ENCODE data around the gene APBB2. TPM values are rescaled to one million over a fixed set of nuclear protein-coding genes. Genes with fewer than 3 reads are reported as not detected.
"Not testable (repeated sequence)": the region's sequence is repeated elsewhere in the genome, so short reads cannot be mapped to it uniquely, and the experiment has no call there.

APBB2 gene
- total RNA-seq, 2 donors from 2014 or later, result 0.60 to 0.65 TPM

DNA sequence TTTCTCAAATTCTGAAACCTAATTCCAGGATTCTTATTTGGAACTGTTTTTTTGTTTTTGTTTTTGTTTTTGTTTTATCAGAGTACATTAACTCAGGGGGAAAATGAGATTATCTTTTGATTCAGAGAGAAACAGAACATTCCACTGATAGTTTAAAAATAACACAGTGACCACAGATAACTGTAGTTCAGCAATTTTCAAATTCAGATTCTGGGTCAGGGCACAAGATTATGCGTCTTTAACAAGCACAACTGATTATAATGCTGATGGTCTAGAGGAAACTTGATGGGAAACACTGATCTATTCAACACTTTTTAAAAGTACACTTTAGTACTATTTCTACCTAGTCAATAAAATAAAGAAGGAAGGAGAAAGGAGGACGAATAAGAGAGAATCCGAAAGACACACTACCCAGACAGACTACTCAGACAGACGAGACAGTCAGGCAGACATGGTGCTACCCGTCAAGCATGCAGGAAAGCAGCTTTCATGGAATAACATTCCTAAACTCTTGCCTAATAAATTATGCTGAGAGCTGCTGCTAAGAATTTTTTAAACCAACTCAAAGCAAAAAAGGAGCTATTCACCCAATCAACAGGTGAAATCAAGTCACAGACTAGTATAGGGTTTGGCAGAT, 59.0 kb downstream of the APBB2 start:
- Mint-ChIP-seq H3K27ac (no peak overlapping the region), H3K27me3 (peaks cover 57% of the 10 kb centered on the region), H3K36me3 (ENCODE audit: low read depth) (no peaks in the 10 kb centered on the region), H3K4me1 (no peaks in the 10 kb centered on the region), H3K4me3 (no peak overlapping the region)
- ATAC-seq (no peak), DNase-seq (no peak)
- H3K9me3 ChIP-seq (ENCODE audit: control insufficient read depth, low read length, poor library complexity, severe bottlenecking), result no peaks in the 10 kb centered on the region

DNA sequence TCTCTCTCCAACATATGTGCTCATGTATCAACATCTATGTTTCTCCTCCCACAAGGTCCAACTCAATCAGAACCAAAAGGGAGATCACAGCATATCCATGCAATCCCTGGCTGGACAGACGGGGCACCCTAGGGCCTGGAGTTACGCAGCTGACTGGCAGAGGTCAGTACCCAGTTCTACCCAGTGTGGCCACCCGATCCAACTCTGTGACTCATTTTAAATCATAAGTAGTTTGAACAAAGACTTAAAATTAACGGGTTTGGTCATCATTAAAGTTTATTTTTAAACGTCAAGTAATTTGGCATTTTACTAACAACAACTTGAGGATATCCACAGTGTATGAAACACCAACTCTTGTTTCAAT, 59.5 kb downstream of the APBB2 start:
- ATAC-seq (no peak), DNase-seq (no peak)
- H3K9me3 ChIP-seq (ENCODE audit: control insufficient read depth, low read length, poor library complexity, severe bottlenecking), result no peaks in the 10 kb centered on the region
- Mint-ChIP-seq H3K36me3 (ENCODE audit: low read depth) (no peaks in the 10 kb centered on the region), H3K4me1 (no peaks in the 10 kb centered on the region), H3K4me3 (no peak overlapping the region), H3K27me3 (peaks cover 53% of the 10 kb centered on the region), H3K27ac (no peak overlapping the region)

DNA sequence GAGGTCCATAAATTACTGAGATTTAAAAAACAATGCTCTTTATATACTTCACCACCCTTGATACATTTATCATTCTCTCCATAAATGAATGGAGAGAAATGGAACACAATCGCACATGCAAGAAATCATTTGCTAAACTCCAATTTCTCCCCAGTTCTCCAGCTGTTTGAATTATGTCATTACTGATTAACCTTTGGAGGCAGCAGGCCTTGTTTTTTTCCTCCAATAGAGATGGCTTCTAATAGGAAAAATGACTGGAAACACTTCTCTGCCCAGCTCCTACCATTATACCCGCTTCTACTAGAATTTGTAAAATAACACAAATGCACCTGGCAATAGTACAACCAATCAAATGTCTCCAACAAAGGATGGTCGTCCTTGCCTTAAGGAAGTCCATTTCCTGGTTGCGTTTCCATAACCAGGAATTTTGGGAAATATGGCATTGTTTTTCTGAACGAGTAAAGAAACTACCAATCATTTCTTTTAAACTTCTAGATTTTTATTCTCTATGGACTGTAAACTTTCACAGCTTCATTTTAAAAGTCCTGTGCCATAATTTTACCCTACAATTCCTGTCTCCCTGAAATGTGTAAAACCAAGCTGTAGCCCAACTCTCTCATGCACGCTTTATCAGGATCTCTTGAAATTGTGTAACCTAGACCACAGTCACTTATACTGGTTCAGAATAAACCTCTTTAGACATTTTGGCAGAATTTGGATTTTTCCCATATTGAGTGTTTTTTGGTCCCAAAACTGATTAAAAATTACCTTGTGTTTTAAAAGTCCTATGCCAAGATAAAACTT, 60.1 kb downstream of the APBB2 start:
- no peak for DNase-seq
- Mint-ChIP-seq H3K4me3 (no peak overlapping the region), H3K27ac (no peak overlapping the region), H3K4me1 (no peaks in the 10 kb centered on the region), H3K36me3 (ENCODE audit: low read depth) (no peaks in the 10 kb centered on the region), H3K27me3 (peaks cover 47% of the 10 kb centered on the region)
- ATAC-seq, result no peak
- H3K9me3 ChIP-seq (ENCODE audit: control insufficient read depth, low read length, poor library complexity, severe bottlenecking), result no peaks in the 10 kb centered on the region

DNA sequence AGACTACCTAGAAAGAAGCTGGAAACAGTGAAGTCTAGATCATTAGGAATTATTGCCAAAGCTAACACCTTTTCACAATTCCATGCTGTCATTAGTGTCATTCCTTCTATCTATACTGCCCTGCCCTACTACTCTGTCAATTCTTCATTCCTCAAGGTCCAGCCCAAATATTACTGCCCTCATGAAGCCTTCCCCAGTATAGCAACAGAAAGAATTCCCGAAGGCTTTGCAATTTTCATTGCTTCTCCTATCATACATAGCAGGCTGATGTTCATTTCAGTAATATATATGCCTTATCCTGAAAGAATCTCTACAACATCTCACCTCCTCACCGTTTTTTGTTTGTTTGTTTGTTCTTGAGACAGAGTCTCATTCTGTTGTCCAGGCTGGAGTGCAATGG, 63.9 kb downstream of the APBB2 start:
- Mint-ChIP-seq H3K4me3 (no peak overlapping the region), H3K36me3 (ENCODE audit: low read depth) (no peaks in the 10 kb centered on the region), H3K4me1 (no peaks in the 10 kb centered on the region), H3K27ac (no peak overlapping the region), H3K27me3 (peaks cover 30% of the 10 kb centered on the region)
- DNase-seq (no peak), ATAC-seq (no peak)
- no peaks in the 10 kb centered on the region for H3K9me3 ChIP-seq (ENCODE audit: control insufficient read depth, low read length, poor library complexity, severe bottlenecking)

DNA sequence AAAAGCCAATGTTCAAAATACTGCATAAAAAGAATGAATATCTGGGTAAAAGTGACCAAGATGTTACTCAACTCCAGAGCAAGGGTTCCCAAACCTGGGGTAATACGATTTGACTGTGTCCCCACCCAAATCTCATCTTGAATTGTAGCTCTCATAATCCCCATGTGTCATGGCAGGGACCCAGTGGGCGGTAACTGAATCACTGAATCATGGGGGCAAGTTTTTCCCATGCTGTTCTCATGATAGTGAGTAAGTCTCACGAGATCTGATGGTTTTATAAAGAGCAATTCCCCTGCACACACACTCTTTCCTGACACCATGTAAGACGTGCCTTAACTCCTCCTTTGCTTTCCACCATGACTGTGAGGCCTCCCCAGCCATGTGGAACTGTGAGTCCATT, 64.8 kb downstream of the APBB2 start:
- not testable (repeated sequence) for H3K4me1 Mint-ChIP-seq; DNase-seq; H3K27ac Mint-ChIP-seq; H3K9me3 ChIP-seq (ENCODE audit: control insufficient read depth, low read length, poor library complexity, severe bottlenecking); H3K4me3 Mint-ChIP-seq; H3K36me3 Mint-ChIP-seq (ENCODE audit: low read depth); ATAC-seq
- H3K27me3 Mint-ChIP-seq, result peaks cover 21% of the 10 kb centered on the region

DNA sequence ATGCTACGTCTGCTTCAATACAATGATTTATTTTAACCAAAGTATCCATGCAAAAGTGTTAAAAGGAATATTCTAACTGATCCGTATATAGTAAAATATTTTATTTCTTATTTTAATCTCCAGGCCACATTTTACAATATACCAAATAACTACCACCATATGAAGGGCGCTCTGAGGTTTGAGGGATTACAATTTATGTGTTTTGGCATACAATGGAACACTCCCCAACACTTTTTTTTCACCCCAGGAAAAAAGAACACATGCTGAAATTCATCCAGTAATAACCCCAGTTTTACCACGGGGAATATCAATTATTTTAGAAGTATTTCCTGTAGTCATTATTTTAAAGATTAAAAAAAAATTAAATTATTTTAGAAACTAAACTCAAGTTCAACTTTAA, 65.4 kb downstream of the APBB2 start:
- no peaks in the 10 kb centered on the region for H3K9me3 ChIP-seq (ENCODE audit: control insufficient read depth, low read length, poor library complexity, severe bottlenecking)
- Mint-ChIP-seq H3K27ac (no peak overlapping the region), H3K4me3 (no peak overlapping the region), H3K36me3 (ENCODE audit: low read depth) (no peaks in the 10 kb centered on the region), H3K4me1 (no peaks in the 10 kb centered on the region), H3K27me3 (peaks cover 19% of the 10 kb centered on the region)
- DNase-seq, result no peak
- no peak for ATAC-seq

DNA sequence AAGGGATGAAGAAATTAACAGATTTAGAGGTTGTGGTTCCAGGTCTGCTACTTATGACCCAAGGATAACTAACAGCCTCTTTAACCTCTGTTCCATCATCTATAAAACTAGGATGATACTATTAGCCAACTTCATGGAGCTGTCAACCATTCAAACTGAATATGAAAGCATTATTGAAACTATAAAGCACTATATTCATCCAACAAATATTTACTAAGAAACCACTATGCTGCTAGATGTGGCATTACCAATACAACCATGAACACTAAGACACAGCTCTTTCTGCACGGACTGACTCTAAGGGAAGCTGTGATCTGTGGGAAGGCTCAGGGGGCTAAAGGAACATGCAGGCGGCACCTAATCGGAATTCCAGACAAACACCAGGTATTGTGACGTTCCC, 66.0 kb downstream of the APBB2 start:
- no peaks in the 10 kb centered on the region for H3K9me3 ChIP-seq (ENCODE audit: control insufficient read depth, low read length, poor library complexity, severe bottlenecking)
- Mint-ChIP-seq H3K36me3 (ENCODE audit: low read depth) (no peaks in the 10 kb centered on the region), H3K27me3 (peaks cover 12% of the 10 kb centered on the region), H3K4me3 (no peak overlapping the region), H3K27ac (no peak overlapping the region), H3K4me1 (no peaks in the 10 kb centered on the region)
- DNase-seq (no peak), ATAC-seq (no peak)

DNA sequence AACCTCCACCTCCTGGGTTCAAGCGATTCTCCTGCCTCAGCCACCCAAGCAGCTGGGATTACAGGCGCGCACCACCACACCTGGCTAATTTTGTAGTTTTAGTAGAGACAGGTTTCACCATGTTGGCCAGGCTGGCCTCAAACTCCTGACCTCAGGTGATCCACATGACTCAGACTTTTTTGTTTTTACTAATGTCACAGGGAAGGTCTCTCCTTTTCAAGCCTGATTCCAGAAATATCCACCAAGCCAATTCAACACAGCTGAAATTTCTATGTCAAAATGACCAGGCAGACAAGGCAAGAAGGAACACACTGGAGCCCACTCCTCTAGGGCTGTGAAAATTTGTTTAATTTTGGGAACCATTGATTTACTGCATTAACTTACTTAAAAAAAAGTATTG, 66.8 kb downstream of the APBB2 start:
- H3K36me3 Mint-ChIP-seq (ENCODE audit: low read depth); H3K4me3 Mint-ChIP-seq; ATAC-seq; DNase-seq; H3K4me1 Mint-ChIP-seq; H3K27me3 Mint-ChIP-seq; H3K9me3 ChIP-seq (ENCODE audit: control insufficient read depth, low read length, poor library complexity, severe bottlenecking); H3K27ac Mint-ChIP-seq: not testable (repeated sequence)

DNA sequence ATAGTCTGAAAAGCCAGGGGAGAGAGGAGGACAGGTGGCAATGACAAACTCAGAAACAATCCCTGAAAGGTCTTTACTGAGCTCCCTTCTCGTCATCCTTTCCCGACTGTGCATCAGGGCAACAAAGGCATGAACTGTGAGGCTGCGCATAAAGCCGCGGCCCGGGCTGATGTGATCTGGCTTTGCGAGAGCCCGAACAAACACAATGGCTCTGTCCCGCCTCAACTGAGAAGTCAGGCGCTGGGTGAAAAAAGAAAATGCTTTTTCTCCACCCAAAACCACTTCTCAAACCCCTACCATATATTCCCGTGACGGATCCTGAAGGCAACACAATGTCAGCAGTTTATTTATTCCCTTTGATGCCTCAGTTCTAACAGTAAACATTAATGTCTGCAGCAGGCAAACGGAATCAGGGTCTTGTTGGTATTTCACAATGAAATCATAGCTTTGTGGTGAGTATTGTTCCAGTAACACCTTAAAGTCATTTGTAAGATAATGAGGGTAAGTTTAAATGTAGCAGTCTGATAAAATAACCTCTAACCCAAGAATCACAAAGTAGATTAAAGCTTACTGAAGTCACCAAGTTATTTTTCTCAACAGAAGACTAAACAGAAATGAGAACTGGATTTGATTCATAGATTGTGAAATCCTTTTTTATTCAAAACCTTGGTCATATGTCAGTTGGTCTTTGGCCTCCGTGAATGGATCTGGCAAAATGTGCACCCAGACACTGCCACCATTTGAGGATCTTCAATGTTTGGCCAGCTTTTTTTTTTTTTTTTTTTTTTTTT, 67.4 kb downstream of the APBB2 start:
- no peaks in the 10 kb centered on the region for H3K4me1 Mint-ChIP-seq
- ATAC-seq (no peak), DNase-seq (no peak)
- no peak overlapping the region for H3K4me3 Mint-ChIP-seq
- no peaks in the 10 kb centered on the region for H3K36me3 Mint-ChIP-seq (ENCODE audit: low read depth)
- H3K9me3 ChIP-seq (ENCODE audit: control insufficient read depth, low read length, poor library complexity, severe bottlenecking), result no peaks in the 10 kb centered on the region
- peaks cover 6% of the 10 kb centered on the region for H3K27me3 Mint-ChIP-seq
- H3K27ac Mint-ChIP-seq, result no peak overlapping the region

DNA sequence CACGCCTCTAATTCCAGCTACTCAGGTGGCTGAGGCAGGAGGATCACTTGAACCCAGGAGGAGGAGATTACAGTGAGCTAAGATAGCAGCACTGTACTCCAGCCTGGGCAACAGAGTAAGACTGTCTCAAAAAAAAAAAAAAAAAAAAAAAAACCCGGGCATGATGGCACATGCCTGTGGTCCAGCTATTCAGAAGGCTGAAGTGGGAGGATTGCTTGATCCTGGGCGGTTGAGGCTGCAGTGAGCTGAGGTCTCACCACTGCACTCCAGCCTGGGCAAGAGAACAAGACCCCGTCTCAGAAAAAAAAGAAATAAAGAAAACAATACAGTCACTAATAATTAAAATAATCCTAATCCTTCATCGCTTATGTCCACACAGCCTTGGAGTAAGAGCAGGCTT, 68.1 kb downstream of the APBB2 start:
- Mint-ChIP-seq H3K27me3 (peaks cover 6% of the 10 kb centered on the region), H3K4me1 (no peaks in the 10 kb centered on the region), H3K27ac (no peak overlapping the region), H3K36me3 (ENCODE audit: low read depth) (no peaks in the 10 kb centered on the region), H3K4me3 (no peak overlapping the region)
- ATAC-seq, result no peak
- DNase-seq, result no peak
- no peaks in the 10 kb centered on the region for H3K9me3 ChIP-seq (ENCODE audit: control insufficient read depth, low read length, poor library complexity, severe bottlenecking)

DNA sequence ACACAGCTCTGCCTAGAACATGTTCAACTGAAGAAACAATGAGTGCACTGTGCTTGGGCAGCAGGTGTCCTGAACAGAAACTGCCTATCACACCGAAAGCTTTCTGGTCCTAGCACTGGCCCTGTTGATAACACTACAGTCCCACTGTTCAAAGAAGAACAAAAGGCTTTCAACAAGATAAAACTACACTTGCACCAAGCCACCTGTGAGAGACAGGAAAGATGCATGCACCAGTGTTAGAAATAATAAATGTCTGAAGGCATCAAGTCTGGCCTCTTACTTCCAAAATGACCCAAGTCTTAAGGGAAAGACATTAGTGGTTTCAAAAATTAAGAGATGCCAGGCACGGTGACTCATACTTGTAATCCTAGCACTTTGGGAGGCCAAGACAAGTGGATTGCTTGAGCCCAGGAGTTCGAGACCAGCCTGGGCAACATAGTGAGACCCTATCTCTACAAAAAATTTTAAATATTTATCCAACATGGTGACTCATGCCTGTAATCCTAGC, 68.7 kb downstream of the APBB2 start:
- Mint-ChIP-seq H3K27me3 (peaks cover under 1% of the 10 kb centered on the region), H3K4me1 (no peaks in the 10 kb centered on the region), H3K27ac (no peak overlapping the region), H3K4me3 (no peak overlapping the region), H3K36me3 (ENCODE audit: low read depth) (no peaks in the 10 kb centered on the region)
- no peaks in the 10 kb centered on the region for H3K9me3 ChIP-seq (ENCODE audit: control insufficient read depth, low read length, poor library complexity, severe bottlenecking)
- DNase-seq (no peak), ATAC-seq (no peak)

DNA sequence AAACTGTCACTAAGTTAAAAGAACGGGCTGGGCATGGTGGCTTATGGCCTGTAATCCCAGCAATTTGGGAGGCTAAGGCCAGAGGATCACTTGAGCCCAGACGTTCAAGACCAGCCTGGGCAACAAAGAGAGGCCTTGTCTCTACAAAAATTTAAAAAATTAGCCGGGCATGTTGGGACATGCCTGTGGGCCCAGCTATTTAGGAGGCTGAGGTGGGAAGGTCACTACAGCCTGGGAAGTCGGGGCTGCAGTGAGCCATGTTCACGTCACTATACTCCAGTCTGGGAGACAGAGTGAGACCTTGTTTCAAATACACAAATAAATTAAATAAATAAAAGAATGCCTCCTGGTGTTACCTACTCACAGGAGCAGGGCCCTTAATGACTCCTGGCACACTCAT, 69.5 kb downstream of the APBB2 start:
- Mint-ChIP-seq H3K4me1 (no peaks in the 10 kb centered on the region), H3K27ac (no peak overlapping the region), H3K27me3 (no peaks in the 10 kb centered on the region), H3K36me3 (ENCODE audit: low read depth) (no peaks in the 10 kb centered on the region), H3K4me3 (no peak overlapping the region)
- ATAC-seq (no peak), DNase-seq (no peak)
- no peaks in the 10 kb centered on the region for H3K9me3 ChIP-seq (ENCODE audit: control insufficient read depth, low read length, poor library complexity, severe bottlenecking)

DNA sequence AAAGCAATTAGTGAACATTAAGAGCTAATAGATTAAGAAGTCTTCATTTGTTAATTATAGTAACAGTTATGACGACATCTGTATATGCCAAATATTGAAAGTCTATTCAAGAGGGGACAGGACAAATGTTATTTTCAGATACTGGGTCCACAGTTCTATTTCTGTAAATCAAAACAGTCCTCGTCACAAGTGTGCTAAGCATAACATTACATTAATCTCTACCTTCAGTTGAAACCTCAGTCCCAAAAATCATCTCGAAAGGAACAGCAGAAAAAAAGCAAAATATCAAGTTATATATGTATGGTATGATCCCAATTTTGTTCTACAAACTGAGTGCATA, 70.3 kb downstream of the APBB2 start:
- H3K9me3 ChIP-seq (ENCODE audit: control insufficient read depth, low read length, poor library complexity, severe bottlenecking), result no peaks in the 10 kb centered on the region
- no peak for DNase-seq
- Mint-ChIP-seq H3K4me1 (no peaks in the 10 kb centered on the region), H3K27me3 (no peaks in the 10 kb centered on the region), H3K4me3 (no peak overlapping the region), H3K27ac (no peak overlapping the region), H3K36me3 (ENCODE audit: low read depth) (no peaks in the 10 kb centered on the region)
- ATAC-seq, result no peak
